NCI-H748 (cell line): ENCODE data around the gene OTOP2.
"Not testable (repeated sequence)": the region's sequence is repeated elsewhere in the genome, so short reads cannot be mapped to it uniquely, and the experiment has no call there.

Experiments
- DNase-seq: peaks from one replicate; lab custom pipeline; 2025; ENCODE audit not compliant: unreplicated experiment; lab: John Stamatoyannopoulos, UW

The OTOP2 gene

DNA sequence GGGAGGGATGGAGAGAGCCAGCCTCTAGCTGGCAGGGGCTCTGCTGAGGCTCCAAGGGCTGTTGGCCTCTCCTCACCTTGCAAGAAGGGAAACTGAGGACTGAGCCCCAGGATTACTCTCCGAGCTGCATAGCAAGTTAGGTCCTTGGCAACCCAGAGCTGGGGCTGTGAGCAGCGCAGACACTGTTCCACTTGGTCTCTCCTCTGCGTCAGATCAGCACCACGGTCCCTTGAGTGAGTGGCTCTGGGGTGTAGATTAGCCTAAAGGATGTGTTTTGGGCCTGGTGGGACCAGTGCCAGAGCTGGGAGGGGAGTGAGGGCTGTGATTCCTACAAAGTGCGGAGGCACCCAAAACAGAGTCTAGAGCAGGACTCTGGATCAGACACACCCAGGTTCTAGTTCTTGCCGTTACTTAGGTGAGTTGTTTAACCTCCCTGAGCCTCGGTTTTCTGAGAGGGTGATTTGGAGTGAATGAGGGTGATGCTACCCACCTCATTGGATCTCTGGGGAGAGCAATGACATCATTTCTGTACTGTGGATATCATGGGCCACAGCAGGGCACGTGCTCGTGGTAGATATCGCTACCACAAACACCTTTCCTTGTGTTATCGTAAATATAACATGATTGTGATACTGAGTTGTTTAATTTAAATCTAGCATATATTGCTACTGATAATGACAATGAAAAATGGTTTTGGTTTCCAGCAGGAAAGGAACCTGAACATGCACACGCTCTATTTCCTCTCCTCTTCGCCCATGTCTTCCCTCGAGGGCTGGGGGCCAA, 22.5 kb upstream of the OTOP2 start:
- DNase-seq: no peak

DNA sequence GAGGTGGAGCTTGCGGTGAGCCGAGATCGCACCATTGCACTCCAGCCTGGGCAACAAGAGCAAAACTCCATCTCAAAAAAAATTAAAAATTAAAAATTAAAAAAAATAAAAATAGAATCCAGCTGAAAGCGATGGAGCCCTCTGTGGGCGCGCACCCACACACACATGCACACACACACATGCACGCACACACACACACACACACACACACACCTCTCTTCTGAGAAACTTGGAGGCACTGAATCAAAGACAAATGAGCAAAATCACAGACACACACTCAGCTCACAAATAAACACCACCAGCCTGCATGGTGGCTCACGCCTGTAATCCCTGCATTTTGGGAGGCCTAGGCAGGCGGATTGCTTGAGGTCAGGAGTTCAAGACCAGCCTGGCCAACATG, 21.0 kb upstream of the OTOP2 start:
- no peak for DNase-seq

DNA sequence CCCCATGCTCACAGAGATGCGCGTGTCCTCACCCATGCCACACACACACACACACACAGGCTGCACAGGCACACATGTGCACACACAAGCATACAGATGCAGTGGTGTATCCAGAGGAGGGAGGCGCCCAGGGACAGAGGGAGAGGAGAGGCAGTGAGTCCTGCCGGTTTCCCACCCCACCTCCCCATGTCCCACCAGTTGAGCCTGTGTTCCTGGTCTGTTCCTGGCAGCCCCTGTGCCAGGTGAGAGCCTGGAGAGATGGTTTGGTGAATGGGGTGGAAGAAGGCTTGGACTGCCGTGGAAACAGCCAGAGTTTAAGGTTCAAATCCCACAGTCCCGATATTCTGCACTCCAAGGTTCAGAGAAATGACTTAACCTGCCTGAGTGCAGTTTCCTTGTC, 20.4 kb upstream of the OTOP2 start:
- DNase-seq: no peak

DNA sequence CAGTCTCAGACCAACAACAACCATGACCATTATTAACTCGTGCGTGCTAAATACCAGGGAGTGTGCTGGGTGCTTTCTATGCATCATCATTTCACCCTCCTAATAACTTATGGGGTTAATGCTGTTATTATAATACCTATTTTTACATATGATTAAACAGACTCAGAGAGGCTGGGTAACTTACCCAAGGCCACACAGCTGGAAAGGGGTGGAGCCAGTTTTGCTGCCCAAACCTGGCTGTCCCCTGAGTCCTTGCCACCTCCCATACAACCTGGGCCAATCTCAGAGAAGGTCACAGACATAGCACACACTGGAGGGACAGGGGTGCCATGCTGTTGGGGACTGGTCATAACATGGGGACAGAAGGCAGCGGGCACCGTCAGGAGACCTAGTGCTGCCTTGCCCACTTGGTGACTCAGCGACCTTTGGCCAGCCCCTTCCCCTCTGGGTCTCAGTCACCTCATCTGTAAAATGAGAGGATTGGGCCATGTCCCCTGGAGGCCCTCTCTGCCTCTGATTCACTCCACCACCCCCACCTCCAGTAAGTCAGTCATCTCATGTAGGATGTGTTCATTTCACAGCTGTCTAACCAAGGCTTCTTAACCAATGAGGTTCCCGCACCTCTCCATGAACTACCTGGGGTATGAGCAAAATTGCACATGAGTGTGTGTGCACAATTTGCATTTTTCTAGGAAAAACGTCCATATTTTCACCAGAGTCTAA, 19.2 kb upstream of the OTOP2 start:
- no peak for DNase-seq

DNA sequence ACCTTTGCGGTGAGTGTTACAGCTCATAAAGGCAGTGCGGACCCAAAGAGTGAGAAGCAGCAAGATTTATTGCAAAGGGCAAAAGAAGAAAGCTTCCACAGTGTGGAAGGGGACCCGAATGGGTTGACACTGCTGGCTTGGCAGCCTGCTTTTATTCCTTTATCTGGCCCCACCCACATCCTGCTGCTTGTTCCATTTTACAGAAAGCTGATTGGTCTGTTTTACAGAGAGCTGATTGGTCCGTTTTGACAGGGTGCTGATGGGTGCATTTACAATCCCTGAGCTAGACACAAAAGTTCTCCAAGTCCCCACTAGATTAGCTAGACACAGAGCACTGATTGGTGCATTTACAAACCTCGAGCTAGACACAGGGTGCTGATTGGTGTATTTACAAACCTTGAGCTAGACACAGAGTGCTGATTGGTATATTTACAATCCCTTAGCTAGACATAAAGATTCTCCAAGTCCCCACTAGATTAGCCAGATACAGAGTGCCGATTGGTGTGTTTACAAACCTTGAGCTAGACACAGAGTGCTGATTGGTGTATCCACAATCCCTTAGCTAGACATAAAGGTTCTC, 17.8 kb upstream of the OTOP2 start:
- not testable (repeated sequence) for DNase-seq

DNA sequence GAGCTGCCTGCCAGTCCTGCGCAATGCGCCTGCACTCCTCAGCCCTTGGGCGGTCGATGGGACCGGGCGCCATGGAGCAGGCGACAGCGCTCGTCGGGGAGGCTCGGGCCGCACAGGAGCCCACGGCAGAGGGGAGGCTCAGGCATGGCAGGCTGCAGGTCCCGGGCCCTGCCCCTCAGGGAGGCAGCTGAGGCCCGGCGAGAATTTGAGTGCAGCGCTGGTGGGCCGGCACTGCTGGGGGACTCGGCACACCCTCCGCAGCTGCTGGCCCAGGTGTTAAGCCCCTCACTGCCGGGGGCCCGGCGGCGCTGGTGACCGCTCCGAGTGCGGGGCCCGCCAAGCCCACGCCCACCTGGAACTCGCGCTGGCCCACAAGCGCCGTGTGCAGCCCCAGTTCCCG, 17.1 kb upstream of the OTOP2 start:
- DNase-seq: no peak

DNA sequence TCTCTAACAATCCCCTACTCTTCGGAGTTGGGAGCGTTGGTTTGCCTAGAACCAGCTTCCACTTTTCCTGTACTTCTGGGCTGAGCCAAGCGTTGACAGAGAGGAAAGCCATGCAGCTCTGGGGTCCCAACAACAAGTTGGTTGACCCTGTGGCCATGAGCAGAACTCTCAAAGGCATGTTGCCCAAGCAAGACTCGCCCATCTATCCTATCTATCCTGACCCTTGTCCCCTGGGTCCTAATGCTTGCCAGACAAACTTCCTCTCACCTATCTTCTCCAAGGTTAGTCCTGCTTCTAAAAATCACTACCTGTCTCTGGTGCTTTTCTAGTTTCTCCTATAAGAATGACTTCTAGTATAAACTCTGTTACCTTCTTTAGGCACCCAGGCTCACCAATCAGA, 15.0 kb upstream of the OTOP2 start:
- DNase-seq: not testable (repeated sequence)

DNA sequence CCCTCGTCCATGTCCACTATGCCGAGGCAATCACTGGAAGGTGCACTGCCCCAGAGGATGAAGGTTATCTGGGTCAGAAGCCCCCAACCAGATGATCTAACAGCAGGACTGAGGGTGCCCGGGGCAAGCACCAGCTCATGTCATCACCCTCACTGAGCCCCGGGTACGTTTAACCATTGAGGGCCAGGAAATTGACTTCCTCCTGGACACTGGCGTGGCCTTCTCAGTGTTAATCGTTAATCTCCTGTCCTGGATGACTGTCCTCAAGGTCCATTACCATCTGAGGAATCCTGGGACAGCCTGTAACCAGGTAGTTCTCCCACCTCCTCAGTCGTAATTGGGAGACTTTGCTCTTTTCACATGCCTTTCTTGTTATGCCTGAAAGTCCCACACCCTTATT, 12.7 kb upstream of the OTOP2 start:
- DNase-seq: not testable (repeated sequence)

DNA sequence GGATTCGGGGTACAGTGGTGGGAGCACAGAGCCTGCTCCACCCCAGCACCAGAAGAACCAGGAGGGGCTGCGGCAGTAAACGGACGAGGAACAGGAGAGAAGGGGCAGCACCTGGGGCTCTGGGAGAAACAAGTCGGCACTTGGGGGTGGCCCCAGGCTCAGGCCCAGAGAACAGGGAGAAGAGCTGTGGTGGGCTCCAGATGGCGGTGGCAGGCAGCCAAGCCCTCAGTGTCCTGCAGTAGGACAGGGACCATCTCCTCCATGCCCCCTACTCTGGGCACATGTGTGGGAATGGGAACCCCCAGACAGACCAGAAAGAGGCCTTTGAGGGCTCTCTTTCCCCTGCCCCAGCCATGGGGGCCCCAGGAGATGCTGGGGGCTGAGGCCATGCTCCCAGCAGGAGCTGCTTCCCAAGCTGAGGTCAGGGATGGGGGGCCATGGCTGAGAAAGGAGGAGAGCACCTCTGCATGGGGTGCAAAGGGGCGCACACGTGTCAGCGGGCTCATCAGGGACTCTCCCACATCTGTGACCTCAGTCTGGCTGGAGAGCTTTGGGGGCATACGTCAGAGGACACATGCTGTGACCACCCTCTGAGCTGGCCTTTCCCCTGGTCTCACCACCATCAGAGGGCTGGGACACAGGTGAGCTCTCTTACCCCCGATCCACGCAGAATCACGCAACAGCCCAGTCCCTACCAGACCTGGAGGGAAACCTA, 7.8 kb upstream of the OTOP2 start:
- DNase-seq: no peak

DNA sequence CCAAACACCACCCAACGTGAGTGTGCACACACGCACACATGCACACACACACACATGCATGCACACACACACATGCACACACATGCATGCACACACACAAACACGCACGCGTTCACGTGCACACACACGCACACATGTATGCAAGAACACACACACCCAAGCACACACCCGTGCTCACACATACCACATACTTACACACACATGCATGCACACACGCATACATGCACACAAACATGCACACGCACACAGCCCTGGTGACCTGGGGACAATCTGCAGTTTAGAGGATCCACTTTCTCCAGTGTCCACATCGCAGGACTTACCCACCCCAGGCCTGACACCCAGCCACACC, 7.2 kb upstream of the OTOP2 start:
- DNase-seq: no peak

DNA sequence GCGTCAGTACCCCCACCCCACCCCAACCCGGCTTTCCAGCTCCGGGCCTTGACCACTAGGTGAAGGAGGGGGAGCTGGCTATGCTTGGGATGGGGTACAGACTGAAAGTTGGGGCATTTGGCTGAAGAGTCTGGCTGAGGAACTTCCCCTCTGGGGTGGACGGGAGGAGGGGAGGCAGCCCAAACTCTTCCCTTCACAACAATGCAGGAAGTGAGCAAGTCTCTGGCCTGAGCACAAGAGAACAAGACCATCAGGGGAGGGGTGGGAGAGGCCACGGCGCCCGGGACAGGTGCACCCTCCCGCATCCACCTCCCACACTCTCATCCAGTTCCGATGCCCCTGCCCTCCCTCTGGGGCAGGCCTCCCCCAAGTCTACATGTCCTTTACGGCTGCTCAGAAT, 6.6 kb upstream of the OTOP2 start:
- DNase-seq: no peak

DNA sequence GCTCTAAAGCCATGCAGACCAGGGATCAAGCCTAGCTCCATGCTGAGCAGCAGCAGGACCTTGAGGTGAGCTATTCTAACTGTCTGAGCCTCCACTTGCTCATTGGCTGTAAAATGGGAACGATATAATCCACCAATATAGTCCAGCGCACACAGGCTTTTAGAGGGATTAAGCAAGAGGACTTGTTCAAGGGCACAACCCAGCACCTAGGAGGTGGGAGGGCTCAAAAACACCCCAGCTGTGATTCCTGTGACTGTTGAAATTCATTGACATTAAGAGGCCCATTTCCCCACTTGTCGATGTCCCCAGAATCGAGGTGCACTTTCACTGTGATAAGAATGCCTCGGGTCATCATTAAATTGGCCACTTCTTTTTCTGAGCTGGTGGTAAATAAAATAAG, 5.2 kb upstream of the OTOP2 start:
- no peak for DNase-seq

DNA sequence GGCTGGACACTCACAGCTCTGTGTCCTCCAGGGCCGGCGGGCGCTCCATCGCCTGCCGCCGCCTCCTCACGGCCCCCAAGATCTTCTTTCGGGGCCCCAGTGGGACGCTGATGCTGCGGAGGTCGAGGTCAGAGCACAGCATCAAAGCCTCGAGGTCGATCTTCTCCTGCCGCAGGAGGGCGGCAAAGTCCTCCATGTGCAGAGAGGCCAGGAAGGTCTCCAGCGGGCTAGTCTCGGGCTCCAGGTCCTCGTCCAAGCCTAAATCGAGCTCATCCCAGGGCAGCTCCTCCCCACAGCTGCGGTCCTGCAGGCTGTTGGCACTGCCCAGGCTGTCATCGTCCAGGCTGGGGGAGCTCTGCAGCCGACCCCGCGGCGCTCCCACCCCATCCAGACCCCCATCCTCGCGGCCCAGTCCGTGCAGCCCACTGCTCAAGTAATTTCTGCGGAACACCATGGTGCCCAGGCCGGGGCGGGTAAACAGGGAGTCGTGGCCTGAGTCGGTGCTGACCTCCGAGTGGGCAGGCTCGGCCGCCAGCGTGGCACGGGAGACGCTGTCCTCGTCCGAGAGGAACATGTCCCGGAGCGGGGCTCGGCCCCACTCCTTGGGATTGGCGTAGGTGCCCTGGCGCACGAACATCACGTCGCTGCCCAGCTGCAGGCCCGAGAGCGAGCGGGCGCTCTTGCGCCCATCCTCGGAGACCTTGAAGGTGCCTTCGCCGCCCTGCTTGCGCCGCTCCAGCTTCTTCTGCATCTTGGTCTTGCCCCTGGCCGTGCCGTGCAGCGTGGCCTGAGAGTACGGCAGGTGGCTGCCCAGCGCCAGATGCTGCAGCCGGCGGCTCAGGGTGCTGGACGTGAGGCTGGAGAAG, 4.4 kb upstream of the OTOP2 start:
- DNase-seq: no peak

DNA sequence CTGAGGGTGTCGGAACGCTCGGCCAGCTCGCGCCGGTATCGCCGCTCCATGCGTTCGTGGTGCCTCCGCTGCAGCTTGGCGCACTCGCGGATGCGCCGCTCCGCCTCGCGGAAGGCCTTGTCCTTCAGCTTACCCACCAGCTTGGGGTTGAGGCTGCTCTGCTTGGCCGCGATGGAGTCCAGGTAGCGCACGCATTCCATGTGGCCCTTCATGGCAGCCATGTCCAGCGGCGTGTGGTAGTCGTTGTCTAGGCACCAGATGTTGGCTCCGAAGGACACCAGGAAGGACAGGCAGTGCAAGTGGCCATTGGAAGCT, 3.8 kb upstream of the OTOP2 start:
- no peak for DNase-seq

DNA sequence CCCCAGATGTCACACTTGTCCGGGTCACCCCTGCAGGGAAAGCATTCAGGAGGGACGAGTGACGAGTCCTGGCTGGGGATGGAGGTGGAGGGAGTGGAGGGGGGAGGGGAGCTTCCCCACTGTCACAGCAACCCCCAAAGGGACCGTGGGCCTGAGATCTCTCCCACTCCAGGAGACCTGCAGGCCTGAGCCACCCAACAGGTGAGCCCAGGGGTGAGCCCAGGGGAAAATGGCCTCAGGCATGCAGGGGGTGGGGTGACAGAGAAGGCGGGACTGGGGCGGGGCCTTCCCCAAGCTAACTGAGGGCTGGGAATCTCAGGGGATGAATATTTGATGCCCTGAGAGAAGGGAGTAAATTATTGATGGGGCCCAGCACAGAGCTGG, 3.4 kb upstream of the OTOP2 start:
- no peak for DNase-seq

DNA sequence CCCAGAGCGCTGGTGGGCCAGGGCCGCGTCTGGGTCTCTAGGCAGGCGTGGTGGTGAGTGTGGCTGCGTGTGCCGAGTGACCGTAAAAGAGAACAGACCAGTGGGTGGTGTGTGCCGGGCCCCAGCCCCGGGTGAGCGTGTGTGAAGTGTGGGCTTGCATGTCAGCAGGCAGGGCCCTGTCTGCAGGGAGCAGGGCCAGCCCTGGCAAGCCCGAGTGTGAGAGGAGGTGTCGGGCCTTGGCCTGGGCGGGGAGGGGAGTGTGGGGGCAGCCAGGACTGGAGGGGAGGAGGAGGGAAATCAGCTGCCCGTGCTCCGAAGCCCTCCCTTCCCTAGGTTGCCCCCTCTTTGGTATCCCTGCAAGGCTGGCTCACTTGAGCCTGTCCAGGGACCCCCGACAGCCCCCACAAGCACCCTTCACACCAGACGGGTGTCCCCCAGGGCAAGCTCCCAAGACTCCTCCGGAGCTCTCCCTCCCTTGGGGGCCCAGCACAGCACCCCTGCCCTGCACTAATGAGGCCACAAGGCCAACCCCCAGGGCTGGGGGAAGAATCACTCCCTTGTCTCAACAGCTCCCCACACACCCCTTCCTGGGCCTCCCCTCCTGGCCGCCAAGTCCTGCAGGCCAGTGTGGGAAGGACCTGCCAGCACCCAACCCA, 2.9 kb upstream of the OTOP2 start:
- DNase-seq: no peak

DNA sequence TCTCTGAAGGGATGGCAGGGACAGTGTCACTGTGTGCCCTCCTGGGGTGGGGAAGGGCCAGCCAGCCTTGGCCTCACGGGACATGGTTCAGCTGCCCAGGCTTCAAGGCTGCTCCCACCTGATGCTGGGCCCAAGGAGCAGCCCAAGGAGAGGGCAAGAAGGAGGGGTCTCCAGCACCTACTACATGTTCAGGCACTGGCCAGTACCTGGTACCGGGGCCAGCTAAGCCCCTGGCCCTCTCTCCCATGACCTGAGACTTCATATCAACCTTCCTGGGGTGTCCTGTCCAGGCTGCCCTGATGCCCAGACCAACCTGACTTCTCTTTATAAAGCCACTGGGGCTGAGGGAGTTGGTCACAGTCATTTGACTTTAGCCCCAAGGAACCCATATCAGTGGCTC, 2.3 kb upstream of the OTOP2 start:
- no peak for DNase-seq

DNA sequence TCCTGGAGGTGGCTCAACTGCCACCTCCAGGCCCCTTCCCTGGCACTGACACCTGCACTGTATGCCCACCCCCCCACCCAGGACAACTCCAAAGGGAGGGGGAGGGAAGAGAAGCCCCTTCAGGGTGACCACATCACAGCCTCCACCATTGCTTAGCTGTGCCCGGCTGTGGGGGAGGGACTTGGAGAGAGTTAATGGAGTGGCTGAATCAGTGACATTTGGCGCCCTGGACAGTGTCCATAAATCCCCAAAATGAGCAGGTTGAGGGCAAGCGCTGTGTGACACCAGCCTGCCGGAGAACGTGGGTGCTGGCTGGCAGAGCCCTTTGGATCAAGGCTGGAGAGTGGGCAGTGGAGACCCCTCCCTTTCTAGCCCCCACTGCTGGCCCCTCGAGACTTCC, 1.9 kb upstream of the OTOP2 start:
- DNase-seq: no peak

DNA sequence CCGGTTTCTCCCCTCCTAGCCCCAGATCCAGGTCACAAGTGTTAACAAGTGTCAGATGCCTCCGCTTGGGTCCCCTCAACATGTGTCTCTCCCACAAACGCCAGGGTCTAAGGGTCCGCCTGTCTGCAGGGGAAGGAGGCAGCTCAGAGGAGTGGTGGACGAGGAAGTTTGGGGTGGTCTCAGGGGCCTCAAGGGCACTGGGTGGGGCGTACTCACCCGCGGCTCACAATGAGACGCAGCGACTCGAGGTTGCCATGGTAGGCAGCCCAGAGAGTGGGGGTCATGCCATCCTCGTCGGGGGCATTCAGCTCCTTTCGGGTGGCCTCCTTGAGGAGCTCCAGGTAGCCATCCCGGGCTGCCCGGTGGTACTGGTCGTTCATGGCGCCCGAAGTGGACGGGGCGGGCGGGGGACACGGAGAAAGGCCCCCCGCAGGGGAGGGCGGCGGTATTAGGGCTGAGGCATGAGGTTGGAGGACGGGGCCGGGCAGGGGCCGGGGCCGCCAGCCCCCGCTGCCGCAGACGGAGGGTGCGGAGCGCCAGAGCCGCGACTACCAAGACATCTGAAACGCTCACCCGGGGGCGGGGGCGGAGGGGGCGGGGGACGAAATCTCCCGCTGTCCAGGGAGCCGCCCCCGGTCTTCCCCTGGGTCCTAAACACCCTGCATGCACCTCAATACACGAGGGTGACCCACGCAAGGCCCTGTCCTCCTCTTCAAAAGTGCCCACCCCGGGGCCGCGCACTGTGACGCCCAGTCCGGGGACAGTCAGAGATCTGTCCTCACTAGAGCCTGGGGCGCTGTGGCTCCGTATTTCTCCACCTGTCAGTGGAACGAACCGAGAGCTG, 1.2 kb upstream of the OTOP2 start, which contains the start of gene USH1G:
TSS of gene USH1G (minus strand) at position 562 of the 844 bp plus-strand sequence. CDS start at position 380, 182 bp downstream.
- DNase-seq: peak; percentile 26
